ENCODE data around the gene ARFIP1. TPM values are rescaled to one million over a fixed set of nuclear protein-coding genes. Genes with fewer than 3 reads are reported as not detected.

The ARFIP1 gene
- polyA plus RNA-seq, 1 donor: 44.2 TPM

DNA sequence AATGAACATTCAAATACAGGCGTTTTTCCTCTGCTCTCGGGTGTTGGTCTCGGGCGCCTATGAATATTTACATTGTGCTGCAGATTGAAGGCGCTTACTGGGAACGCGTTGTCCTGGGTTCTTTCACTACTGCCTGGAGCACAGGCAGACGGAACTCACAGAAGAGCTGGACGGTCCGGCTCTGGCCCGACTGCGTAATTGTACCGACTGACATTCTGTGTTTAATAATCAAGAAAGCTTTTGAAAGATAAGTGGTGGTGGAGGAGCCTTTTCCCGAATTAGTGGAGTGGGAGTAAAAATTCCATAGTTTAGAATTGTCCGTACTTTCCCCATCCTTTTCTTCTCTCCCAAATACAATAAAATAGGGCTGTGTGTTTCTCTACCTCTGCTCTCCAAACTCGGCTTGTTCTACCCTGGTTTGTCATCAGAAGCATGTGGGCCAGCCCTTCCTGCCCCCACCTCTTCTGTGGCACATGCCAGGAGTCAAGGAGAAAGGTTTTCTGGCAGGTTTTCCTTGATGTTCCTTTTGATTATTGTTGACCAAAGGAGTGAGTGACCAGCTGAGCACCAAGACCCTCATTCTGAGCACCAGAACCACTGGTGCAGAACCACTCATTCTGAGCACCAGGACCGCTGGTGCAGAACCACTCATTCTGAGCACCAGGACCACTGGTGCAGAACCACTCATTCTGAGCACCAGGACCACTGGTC is 158.6 kb downstream of the ARFIP1 start:
- DNase-seq: no peak

DNA sequence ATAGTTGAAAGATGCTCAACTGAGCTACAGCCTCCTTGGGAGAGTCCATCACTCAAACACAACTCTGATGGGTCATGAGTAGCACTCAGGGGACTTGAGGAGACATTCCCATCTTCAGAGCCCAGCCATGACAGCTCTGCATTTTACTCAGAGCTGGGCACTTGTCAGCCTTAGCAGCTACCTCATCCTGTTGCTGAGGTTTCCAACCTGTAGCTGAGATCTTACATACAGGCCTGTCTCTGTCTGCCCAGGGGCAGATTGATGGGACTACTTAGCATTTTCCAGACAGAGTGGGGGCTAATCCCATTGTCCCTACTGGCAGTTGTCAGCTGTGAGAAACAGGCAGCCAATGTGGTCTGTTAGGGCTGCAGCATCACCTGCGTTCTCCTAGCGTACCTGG is 159.9 kb downstream of the ARFIP1 start:
- DNase-seq: no peak

DNA sequence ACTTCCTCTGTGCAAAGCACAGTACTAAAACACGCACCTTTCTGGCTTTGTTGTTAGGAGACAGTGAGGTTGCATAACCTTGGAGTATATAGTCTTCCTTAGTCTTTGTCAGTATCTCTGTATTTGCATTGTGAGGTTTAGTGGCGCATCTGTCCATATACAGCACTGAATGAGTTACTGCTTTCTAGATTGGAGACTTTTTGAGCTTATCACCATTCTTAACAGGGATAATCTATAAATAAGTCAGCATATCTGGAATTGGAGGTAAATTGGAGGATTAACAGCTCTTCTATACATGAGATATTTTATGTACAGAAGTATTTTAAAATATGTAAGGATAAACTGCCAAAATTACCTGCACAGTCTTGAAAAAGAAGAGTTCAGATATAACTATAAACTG is 160.7 kb downstream of the ARFIP1 start:
- DNase-seq: no peak

DNA sequence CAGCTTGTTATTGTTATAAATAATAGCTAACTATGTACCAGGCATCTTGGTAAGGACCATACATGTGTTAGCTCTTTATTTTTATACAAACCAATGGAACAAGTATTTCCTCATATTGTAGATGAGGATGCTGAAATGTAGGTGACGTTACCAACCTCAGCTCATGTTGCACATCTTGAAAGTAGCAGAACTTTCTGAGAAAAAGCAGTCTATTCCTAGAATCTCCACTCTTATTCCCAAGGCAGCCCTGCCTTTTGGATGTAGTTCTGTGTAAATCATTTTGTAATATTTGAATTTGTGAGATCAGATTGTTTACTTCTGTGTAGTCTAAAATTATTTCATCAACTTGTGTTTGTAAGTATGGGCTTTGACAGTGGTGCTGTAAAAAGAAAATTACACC is 161.7 kb downstream of the ARFIP1 start:
- no peak for DNase-seq

DNA sequence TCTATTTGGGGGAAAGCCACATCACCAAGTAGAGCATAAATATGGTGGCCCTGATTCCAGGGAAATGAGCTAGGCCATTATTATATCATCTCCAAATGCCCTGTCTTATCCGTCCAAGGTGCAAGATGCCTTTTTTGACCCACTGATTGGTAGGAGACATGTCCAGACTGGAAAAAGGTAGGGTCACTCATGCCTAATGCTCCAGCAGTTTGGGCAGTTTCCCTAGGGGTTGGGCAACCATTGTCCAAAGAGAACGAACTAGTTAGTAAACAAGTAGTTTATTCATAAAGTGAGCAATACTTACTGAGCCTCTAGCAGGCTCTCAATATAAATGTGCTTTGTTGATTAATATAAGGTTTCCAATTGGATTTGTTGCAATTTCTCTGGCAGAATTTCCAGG is 162.6 kb downstream of the ARFIP1 start:
- no peak for DNase-seq

DNA sequence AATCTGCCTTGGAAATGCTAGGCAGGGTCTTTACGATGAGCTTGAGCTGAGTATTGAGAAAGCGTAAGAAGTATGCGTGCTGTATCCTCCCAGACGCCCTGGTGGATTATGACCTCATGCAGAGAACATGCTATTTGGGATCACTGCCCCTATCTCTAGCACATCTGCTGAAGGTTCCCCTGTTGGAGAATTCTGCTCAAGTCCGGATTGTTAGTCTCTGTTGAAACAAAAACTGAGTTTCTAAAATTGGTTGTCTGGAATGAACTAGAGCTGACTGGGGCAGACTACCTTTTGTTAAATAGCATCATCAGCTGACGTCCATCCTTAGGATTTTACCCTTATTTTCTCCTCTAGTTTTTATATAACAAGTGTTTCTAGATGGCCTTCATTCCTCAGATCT is 163.9 kb downstream of the ARFIP1 start:
- no peak for DNase-seq

DNA sequence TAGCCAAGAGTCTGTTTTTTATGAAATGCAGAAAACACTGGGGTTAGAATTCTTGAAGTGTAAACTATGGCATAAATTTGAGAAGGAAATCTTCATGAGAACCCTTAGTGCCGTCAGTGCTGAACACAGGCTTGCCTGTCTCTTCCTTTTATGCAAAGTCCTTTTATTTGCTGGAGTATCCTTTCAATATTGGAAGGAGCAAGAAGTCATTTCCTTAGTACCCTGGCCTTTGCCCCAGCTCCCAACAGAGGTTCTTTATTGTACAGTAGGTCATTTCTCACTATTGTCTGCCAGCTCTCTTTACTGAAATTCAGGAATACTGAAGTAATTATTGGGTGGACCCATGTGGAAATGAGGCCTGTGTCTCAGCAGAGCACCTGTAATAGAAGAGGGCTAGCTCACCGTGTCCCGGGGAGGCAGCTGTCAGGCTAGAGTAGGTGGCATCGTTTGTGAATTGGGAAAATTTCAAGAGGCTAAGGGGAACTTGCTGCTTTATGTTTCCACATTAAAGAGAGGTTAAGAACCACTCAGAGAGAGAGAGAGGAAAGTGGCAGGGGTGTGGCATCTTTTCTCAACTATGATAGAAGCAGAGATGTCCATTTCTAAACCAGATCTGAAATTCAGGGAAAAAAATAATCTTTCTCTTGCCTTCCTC is 165.0 kb downstream of the ARFIP1 start:
- DNase-seq: no peak

DNA sequence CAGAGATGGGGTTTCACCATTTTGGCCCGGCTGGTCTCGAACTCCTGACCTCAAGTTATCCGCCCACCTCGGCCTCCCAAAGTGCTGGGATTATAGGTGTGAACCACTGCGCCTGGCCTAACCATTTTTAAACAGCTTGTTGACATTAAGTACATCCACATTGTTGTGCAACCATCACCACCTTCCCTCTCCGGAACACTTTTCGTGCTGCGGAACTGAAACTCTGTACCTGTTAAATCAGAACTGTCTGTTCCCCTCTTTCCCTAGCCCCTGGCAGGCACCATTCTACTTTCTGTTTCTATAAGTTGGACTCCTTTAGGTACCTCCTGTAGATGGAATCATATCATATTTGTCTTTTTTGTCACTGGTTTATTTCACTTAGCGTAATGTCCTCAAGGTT is 165.9 kb downstream of the ARFIP1 start:
- DNase-seq: no peak

DNA sequence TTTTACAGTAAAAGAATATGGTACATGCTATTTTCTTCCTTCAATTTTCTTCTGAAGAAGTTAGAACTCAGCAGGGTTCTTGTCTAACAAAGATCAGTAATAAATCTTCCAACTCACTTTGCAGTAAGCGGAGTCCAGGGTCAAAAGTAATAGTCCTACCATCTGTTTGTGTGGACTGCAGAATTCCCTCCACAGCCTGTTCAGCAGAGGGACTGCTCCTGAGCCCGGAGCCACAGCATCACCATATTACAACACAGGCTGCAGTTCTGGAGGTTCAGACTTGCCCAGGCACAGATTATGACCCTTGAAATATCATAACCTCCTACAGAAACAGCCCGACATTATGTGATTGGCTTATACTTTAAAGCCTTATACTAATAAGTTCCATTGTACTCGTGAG is 166.7 kb downstream of the ARFIP1 start:
- no peak for DNase-seq

DNA sequence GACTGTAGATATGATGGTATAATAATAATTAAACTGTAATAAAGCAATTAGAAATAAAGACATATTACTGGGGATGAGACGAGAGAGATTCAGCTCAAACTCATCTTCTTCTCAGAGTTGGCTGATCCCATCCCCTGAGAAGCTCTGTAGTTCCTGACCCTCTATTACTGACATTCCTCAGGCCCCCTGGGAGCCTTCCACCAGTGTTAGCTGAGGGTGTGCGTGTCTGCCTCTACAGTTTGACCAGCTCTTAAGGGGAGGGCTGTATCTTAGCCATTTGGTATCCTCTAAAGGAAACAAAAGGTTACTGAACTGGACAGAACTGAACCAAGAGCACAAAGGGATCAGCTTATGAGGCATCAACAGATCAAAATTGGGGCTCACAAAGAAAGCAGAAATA is 167.6 kb downstream of the ARFIP1 start:
- DNase-seq: no peak

DNA sequence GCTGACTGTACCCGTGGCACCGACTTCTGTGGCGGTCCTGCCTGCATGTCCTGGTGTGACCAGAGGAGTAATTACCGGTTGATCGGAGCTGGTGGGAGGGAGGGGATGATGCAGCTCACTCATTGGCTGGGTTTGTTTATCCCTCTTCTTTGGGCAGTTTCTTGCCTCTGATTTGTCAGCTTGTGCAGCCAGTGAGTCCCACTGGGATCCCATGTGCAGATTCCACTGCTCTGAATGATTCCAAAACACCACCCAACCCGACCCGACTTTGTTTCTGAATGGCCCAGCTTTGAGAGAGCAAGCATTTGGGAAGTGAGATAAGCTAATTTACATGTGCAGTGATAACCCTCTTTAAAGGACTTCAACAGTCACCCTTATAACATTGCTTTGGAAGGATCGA is 170.2 kb downstream of the ARFIP1 start:
- no peak for DNase-seq

DNA sequence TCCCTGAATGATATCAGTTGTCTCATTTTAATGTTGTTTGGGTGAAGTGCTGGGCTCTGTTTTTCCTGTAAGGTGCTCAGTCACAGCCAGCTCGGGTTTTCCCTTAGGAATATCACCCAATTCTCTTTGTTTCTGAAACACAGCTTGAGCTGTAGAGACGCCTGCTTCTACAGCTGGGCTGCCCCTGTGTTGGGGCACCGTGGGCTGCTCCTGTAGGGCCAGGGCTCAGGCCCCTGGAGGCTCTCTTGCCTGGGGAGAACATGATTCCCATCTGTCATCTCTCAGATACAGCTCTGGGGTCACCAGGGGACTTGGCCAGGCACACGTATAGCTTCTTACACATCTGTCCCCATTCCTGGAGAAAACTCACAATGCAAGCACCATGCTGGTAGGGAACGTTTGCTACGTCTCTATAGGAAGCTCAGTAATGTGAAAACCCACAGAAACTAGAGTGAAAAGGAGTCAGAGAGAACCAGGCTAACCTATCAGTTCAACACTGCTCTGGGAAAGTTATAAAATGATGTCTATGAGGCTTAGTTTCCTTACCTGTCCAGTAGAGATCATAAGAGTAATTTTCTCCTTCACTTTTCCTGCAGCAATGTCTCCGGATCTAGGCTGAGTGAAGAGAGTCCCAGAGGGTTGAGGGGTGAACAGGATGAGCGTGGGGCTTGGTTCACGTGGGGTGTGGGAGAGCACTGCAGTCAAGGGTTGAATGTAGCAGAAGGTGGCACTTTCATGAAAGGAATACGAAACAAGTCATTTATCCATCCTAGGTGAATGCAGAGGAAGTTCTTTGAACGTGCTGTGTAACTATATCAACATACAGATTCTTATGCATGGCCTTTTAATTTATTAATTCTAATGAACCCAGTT is 170.9 kb downstream of the ARFIP1 start:
- no peak for DNase-seq

DNA sequence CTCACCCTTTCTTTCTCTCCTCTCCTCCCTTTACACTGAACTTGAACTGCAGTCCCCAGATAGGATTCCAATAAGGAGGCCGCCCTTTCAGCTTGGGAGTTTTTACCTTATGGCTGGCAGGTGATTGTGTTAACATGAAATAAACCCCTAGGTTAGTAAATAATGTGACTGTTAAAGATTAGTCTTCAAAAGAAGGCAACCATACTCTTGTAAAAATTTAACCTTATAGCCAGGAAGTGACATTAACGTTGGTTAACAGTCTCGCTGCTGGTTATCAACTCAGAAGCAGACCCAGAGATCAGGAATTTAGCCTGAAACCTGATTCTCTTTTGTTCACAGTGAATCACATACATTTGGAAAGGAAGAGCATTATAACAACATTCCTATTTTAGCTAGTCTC is 171.6 kb downstream of the ARFIP1 start:
- no peak for DNase-seq

DNA sequence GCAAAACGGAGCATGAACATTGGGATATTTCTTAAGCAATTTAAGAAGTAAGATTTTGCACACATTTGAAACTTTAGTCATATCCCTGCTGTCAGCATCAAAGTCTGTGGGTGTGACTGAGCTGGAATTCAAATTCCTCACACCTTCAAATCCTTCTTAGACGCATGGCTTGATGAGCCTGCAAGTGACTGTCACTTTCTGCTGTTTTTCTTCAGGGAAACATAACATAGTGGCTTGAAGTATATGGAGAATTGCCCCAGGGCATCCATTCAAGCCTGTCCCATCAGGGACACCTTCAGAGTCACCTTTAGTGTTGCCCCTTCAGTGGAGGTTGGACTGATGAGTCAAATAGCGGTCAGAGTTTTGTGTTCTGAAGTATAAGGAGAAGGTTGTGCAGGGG is 173.8 kb downstream of the ARFIP1 start:
- no peak for DNase-seq

DNA sequence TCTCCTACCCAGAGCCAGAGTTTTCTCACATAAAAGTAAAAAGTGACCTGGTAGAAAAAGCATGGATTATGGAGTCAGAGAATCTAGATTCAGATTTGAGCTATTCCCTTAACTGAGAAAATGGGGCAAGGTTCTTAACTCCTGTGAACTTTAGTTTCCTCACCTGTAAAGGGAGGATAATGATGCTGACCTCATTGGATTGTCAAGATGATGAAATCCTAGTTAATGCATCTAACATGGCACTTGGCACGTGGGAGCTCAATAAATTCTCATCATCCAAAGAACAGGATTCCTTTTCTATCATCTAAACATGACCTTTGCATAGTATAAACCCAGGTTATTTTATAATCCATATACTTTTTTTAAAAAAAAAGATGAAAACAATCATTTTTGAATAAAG is 175.0 kb downstream of the ARFIP1 start:
- DNase-seq: no peak

DNA sequence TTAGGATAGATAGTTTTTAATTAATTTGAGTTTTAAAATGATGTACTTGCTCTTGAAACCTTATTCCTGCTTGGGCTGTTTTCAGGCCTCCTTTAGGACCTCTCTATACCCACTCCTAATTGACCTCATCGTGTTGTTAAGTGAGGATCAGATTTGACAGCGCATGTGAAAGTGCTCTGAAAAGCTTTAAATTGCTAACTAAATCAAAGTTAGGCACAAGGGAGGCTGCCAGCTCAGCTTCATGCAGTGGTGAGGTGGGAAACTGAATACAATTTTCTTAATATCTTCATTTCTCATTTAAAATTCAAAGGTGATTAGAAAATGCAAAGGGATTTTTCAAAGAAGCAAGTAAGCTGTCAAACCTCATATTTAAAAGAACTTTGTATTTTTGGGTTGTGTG is 176.4 kb downstream of the ARFIP1 start:
- no peak for DNase-seq

DNA sequence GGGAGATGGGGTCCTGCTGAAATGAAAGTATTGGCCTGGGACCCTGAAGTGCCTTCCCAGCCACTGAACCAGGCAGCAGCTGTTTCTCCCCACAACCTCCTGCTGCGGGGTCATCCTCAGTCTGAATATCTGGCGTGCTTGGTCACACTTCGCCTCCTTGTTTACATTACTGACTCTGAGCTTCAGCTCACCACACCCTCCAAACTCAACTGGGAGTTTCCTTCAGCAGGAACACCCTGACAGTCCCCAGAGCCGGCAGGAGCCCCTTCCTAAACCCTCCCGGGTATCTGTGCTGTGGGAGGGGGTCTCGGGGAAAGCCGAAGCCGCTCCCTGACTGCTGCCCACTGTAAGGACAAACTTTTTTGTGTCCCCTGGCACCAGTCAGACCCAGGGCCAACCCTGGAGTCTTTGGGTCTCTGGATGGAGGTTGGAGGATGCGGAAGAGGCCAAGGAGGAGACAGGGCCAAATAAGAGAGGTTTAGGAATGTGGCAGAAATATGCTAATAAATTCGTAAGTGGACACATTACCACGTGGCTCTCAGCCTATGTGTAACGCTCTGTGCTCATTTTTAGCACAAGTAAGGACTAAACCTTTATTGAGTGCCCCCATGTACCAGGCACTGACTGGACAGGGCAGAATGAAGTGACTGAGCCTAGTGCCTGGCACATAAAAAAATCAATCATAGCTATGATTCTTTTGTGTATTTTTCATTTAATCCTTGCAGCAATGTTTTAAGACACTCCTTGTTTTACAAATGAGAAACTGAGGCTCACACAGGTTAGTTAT is 177.1 kb downstream of the ARFIP1 start:
- no peak for DNase-seq

DNA sequence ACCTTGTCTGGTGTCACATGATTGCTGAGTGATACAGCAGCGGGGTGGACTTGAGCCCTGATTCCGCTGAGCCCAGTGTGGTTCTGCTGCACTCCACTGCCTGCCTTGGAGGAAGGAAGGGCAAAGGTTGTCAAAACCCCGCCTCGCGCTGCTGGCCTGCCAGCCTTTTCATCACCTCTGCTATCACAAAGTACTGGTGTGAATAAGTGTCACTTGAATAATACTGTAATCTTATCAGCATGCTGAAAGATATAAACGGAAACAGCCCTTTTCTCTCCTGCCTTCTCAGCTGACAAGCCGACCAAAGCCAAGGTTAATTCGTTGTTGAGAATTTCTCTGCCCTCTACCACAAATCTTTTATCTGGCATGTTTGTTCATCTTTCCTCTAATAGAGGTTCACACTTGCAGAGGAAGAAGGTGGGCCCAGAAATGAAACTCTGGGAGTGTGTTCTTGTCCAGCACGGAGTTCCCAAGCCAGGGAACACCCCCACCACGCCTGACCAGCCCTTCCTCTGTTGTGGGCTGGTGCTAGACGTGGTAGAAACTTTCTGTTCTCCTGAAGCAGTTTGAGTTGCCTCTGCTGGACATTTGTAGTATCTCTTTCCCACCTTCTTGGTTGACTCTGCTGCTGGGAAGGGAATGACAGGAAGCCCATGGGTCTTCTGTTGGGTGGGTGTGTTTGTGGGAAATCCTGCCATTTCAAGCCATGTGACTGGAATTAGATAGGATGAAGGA is 177.8 kb downstream of the ARFIP1 start:
- DNase-seq: no peak

DNA sequence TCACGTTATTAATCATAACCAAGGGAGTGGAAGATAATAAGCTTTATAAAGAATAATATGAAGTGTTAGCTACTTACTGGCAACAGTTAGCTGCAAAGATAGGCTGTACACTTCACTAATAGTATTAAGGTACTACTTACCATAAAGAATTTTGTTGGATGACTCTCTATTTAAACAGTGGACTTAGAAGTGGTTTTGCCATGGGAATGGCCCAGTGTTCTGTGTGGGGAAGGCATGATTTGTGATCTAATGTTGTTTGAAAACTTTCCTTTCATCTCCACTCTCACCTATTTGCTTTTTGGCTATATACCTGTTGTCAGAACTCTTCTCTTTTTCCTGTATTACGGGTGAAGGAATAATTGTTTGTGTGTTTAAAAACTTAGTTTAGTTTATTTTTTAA is 179.3 kb downstream of the ARFIP1 start:
- no peak for DNase-seq

DNA sequence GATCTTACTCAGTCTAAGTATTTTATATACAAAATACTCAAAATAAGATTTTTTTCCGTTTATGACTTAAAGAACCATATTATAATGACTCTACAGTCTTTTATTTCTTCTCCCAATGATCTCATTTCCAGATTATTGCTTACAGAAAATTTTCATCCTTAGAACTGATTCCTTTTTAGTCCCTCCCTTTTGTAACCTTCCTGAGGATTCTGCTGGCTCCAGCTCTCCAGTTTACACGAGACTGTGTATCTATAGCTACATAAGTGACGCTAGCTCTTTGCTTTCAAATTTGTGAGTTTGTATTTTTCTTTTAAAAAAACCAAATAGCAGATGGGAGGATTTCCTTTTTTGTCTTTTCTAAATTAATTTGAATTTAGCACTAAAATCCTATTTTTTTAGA is 180.3 kb downstream of the ARFIP1 start:
- DNase-seq: no peak

DNA sequence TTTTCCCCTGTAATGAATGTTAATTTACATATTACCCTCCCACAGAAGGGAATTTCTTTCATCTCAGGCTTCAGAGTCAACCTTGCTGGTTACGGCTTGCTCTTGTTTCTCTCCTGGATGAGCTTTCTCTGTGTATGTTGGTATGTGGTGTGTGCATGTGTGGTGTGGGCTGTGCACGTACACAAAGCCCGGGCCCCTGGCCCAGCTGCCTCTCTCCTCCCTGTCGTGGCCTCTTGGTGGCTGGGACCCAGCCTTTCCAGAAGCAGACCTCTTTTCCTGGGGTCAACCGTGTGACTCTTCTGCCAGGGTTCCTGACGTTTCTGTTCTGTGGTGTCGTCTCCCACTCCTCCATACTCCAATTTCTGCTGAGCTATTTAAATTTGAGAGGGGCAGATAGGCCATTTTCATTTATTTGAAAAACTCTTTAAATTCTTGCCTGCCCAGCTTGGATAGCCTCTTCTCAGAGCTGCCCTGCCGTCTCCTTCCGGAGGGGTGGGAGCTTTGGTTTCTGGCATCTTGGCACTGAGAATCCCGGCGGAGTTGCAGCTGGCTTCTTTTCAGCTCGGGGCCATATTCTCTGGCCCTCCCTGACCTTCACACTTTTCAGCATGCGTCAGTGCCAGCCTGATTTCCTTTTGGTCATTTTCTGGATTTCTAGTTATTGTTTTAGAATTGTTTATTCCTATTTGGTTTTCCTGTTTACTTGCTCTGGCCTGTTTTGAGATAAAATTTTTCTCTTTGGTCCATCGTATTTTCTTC is 181.4 kb downstream of the ARFIP1 start:
- no peak for DNase-seq

All from left kidney (tissue), 2 donors.